HG03571 (cell line): ENCODE results near the gene SLC4A7.
"Not testable (repeated sequence)": the region's sequence is repeated elsewhere in the genome, so short reads cannot be mapped to it uniquely, and the experiment has no call there.

ENCODE experiments used
- ATAC-seq: cut with Tn5 transposase; IDR thresholded peaks from one replicate; pipeline ENCODE4 v1.9.1; 2021; ENCODE audit not compliant: unreplicated experiment

SLC4A7 gene

DNA sequence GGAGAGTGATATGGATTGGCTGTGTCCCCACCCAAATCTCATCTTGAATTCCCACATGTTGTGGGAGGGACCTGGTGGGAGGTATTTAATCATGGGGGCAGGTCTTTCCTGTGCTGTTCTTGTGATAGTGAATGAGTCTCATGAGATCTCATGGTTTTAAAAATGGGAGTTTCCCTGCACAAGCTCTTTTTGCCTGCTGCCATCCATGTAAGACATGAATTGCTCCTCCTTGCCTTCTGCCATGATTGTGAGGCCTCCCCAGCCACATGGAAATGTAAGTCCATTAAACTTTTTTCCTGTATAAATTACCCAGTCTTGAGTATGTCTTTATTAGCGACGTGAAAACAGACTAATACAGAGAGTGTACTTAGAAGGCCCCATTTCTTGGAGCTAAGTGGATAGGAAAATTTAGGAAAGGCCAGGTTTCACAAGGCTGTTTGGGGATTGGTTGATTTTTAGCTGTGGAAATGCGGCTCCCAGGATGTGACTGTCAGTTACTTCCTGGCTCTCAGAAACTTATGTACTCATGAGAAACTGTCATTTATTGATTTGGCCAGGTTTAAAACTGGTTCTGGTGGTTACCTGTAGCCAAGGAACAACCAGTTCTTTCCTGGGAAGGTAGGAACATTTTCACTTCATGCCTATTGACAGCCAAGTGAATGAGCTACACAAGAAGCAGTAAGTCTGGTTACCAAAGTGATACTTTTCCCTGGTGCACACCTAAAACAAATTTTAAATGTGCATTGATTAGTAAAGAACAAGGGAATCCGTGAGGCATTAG lies 155.0 kb downstream of the SLC4A7 start:
- not testable (repeated sequence) for ATAC-seq

DNA sequence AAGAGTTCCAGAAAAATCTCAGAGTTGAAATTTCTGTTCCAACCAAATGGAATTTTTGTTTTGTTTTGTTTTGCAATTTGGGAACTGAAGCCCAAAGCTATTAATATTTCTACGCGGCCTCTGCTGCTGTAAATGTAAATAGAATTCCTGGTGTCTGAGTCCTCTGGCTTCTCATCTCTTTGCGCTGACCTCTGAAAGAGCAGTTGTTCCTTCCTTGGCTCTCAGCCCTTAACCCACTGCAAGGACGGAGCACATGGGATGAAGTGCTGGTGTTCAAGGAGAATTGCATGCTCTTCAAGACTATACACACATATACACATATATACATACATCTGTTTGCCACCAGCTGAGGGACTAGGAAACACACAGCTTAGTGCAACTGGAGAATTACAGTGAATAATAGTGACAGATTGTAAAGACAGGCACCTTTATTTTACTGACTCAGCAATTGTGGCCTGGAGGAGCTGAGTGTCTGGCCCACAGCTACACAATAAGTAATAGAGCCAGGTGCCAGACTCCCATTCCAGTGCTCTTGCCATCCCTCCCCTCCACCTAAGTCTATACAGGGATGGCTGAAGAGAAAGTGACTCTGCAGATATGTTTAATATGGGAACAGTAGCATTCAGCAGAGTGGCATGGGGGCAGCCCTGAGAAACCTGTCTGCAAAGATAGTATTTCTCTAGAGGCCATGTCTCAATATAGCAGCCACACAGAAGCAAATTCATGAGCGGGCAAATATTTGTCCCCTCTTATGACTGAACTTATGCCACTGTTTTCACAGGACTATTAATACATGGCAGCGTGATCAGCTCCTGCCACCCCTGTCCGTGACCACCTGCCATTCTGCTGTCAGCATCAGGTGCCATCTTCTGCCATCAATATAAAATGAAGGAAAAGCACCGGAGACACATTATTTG lies 157.3 kb downstream of the SLC4A7 start:
- ATAC-seq: no peak

DNA sequence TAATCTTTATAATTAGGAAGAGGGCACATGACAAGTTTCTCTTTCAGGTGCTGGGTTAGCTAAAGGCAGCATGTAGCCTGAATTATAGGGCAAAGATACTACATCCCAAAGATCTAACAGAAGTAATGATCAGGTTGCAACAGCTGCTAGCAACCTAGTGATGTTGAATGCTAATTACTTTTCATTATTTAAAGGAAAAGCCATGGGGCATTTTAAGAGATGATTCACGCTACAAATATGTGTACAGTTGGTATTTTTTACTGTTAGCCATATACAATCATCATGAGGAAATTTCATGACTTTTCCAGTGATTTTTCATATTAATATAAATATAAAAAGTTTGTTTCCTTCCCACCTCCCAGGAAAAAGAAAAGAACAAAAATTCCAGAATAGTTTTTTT lies 158.0 kb downstream of the SLC4A7 start:
- ATAC-seq: no peak

DNA sequence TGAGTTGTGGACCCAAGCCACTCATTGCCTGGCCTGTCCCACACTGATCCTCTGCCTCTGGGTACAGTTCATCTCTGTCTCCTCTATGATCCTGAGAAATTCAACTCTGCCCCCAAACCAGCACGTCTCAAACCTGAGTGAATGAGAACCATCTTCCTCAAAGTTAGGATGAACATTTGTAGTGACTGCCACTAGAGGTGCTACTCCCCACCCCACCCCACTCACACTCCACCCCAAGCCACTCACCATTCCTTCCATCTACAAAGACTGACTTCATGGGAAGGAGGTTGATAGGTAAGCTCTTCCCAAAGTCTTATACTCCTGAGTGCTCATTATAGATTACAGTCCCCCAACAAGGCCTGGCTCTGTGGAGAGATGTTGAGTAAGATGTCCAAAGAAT lies 158.8 kb downstream of the SLC4A7 start:
- no peak for ATAC-seq

DNA sequence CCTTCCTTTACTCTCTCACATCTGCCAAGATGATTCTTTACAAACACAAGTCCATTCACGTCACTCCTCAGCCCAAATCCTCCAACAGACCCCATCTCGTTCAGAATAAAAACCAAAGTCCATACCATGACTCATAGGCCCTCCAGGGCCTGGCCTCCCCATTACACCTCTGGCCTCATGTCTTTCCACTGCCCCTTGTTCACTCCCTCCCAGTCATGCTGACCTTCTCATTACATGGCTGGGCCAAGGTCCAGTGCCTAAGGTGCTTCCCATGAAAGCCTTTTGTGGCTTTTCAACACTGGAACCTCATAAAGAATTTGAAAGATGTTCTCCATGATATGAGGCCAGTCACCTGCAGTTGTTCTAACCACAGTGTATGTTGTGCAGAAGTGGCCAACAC lies 159.5 kb downstream of the SLC4A7 start:
- no peak for ATAC-seq

DNA sequence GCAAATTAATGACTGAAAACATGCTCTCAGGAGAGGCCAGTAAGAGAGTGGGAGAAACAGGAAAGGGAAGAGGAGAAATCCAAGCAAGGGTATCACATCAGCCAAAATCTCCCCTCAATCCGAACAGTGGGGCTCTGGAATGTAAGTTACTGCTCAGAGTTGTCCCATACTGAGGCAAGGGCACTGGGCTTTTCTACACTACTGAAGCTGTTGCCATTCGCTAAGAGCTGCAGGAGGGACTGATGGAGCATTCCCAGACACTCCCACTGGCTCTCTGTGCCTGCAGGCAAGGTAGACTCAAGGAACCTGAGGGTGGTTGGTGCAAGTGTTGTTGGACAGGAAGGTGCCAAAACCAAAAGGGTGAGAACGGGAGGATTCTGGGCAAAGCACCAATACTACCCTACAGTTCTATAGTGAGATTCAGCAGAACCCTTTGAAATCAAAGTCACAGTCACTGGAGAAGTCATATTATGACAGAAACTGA lies 161.1 kb downstream of the SLC4A7 start:
- ATAC-seq: no peak
